K562 (cell line): ENCODE results near the gene UQCR11. TPM values are rescaled to one million over a fixed set of nuclear protein-coding genes. Genes with fewer than 3 reads are reported as not detected.

Experiments used
- ATF1 ChIP-seq, 2 experiments: fragments of 450-650 bp in 1 of 2; IDR thresholded peaks; 2 replicates each; pipeline ENCODE4 v1.6.1; 2016; ENCODE audit warnings: missing compliant biosample characterization in 1 of 2, missing genetic modification characterization in 1 of 2
- MEIS2 ChIP-seq: fragments of 450-650 bp; IDR thresholded peaks from 2 replicates; pipeline ENCODE4 v1.6.1; 2014; ENCODE audit warnings: mild to moderate bottlenecking; ENCODE audit not compliant: partially characterized antibody
- NKRF ChIP-seq: fragments of 450-650 bp; IDR thresholded peaks from 2 replicates; pipeline ENCODE4 v1.6.1; 2016; ENCODE audit warnings: borderline replicate concordance
- POLR2AphosphoS2 ChIP-seq: IDR thresholded peaks from 2 replicates; pipeline ENCODE4 v1.6.1; 2012; ENCODE audit warnings: low read length, improper control_type of control experiment
- POLR2G ChIP-seq: fragments of 200-400 bp; formaldehyde crosslinking; IDR thresholded peaks from 2 replicates; pipeline ENCODE4 v1.6.1; 2017; ENCODE audit warnings: low read depth, mild to moderate bottlenecking, antibody characterized with exemption, low read length, moderate library complexity
- RUNX1 ChIP-seq: sonication (generic); IDR thresholded peaks from 2 replicates; pipeline ENCODE4 v1.6.1; 2016; ENCODE audit warnings: antibody characterized with exemption, low read depth
- TCFL5 ChIP-seq: fragments of 250-450 bp; sonication (Bioruptor Pico); conservative IDR thresholded peaks from 2 replicates; pipeline ENCODE4 v1.6.1; 2021; ENCODE audit warnings: mild to moderate bottlenecking, moderate library complexity, matching md5 sums
- TFAM ChIP-seq: fragments of 250-450 bp; sonication (Bioruptor Pico); conservative IDR thresholded peaks from 2 replicates; pipeline ENCODE4 v1.5.0; 2021; ENCODE audit warnings: mild to moderate bottlenecking, moderate library complexity
- ZBTB12 ChIP-seq: fragments of 250-450 bp; sonication (Bioruptor Pico); IDR thresholded peaks from 2 replicates; pipeline ENCODE4 v1.4.0; 2020
- ZBTB26 ChIP-seq: fragments of 450-650 bp; formaldehyde crosslinking; IDR thresholded peaks from 2 replicates; pipeline ENCODE4 v1.4.0; 2022; ENCODE audit warnings: missing genetic modification characterization
- ZFP91 ChIP-seq: sonication (generic); formaldehyde crosslinking; IDR thresholded peaks from 2 replicates; pipeline ENCODE4 v1.8.0; 2022; ENCODE audit warnings: mild to moderate bottlenecking, missing genetic modification reagents
- ZSCAN29 ChIP-seq: fragments of 450-650 bp; IDR thresholded peaks from 2 replicates; pipeline ENCODE4 v1.6.1; 2017
- polyA plus RNA-seq, 8 experiments: library from polyadenylated mRNA; depleted of rRNA in 4 of 8; stranded (reverse) in 5 of 8; unstranded in 3 of 8; fragments of >200 nt; fragmentation: Nextera tagmentation in 2 of 8; fragmentation: Illumina TruSeq in 1 of 8; extraction: Ambion mirVana in 2 of 8; extraction: Trizol in 1 of 8; gene quantifications; 2 replicates each; pipeline versions ENCODE4 v1.2.1 to v1.2.3, GENCODE V29; 2011 to 2014; ENCODE audit warnings: inconsistent platforms in 1 of 8, missing spikeins in 1 of 8
- total RNA-seq, 7 experiments: library from RNA; depleted of rRNA in 6 of 7; stranded (reverse); fragments of >200 nt in 6 of 7; fragmentation: Illumina TruSeq in 2 of 7; extraction: Trizol in 2 of 7; gene quantifications; 2 replicates each; pipeline versions ENCODE4 v1.2.1 to v1.2.3, GENCODE V29; 2011 to 2021; ENCODE audit warnings: low replicate concordance in 1 of 7
- TF ChIP-seq, protein P1 (sequence below): sonication (generic); formaldehyde crosslinking; IDR thresholded peaks from 2 replicates; pipeline ENCODE4 v1.8.0; 2023; ENCODE audit warnings: mild to moderate bottlenecking, missing genetic modification reagents
- TF ChIP-seq, protein P2 (sequence below): fragments of 250-450 bp; sonication (Bioruptor Pico); IDR thresholded peaks from 2 replicates; pipeline ENCODE4 v1.4.0; 2020; ENCODE audit warnings: mild to moderate bottlenecking, moderate library complexity

Gene UQCR11
- total and polyA plus RNA-seq, 9 of the 15 experiments (the other 6 are each of a cell fraction or from before 2014, with no cell fraction given): 57.6 to 394 (median 259) TPM

GRCh38 chr19:1651568-1652291 lies 46.5 kb upstream of the UQCR11 start (continued):
- TF ChIP-seq ZBTB26 (CRISPR knock-in tag) (no peak), TCFL5 (CRISPR knock-in tag) (no peak), RUNX1 (no peak), NKRF (no peak), POLR2G (peak; percentile 71), ZFP91 (CRISPR knock-in tag) (no peak), TFAM (no peak), ZBTB12 (no peak), MEIS2 (no peak), POLR2AphosphoS2 (no peak), ATF1 (CRISPR knock-in tag; IDR thresholded peaks at IDR 0.05) (no peak), ATF1 (tag; IDR thresholded peaks at IDR 0.05) (no peak; the same call in 1 of the 2 replicates), ZSCAN29 (no peak)
- TF ChIP-seq, protein P1, sequence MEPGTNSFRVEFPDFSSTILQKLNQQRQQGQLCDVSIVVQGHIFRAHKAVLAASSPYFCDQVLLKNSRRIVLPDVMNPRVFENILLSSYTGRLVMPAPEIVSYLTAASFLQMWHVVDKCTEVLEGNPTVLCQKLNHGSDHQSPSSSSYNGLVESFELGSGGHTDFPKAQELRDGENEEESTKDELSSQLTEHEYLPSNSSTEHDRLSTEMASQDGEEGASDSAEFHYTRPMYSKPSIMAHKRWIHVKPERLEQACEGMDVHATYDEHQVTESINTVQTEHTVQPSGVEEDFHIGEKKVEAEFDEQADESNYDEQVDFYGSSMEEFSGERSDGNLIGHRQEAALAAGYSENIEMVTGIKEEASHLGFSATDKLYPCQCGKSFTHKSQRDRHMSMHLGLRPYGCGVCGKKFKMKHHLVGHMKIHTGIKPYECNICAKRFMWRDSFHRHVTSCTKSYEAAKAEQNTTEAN: no peak
- TF ChIP-seq, protein P2, sequence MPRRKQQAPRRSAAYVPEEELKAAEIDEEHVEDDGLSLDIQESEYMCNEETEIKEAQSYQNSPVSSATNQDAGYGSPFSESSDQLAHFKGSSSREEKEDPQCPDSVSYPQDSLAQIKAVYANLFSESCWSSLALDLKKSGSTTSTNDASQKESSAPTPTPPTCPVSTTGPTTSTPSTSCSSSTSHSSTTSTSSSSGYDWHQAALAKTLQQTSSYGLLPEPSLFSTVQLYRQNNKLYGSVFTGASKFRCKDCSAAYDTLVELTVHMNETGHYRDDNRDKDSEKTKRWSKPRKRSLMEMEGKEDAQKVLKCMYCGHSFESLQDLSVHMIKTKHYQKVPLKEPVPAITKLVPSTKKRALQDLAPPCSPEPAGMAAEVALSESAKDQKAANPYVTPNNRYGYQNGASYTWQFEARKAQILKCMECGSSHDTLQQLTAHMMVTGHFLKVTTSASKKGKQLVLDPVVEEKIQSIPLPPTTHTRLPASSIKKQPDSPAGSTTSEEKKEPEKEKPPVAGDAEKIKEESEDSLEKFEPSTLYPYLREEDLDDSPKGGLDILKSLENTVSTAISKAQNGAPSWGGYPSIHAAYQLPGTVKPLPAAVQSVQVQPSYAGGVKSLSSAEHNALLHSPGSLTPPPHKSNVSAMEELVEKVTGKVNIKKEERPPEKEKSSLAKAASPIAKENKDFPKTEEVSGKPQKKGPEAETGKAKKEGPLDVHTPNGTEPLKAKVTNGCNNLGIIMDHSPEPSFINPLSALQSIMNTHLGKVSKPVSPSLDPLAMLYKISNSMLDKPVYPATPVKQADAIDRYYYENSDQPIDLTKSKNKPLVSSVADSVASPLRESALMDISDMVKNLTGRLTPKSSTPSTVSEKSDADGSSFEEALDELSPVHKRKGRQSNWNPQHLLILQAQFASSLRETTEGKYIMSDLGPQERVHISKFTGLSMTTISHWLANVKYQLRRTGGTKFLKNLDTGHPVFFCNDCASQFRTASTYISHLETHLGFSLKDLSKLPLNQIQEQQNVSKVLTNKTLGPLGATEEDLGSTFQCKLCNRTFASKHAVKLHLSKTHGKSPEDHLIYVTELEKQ (CRISPR knock-in tag): no peak
